SIG-M5 (cell line): ENCODE data around the gene OR10G7.
"Not testable (repeated sequence)": the region's sequence is repeated elsewhere in the genome, so short reads cannot be mapped to it uniquely, and the experiment has no call there.

Experiments used
- DNase-seq: peaks from one replicate; lab custom pipeline; 2025; lab: John Stamatoyannopoulos, UW

OR10G7 gene

DNA sequence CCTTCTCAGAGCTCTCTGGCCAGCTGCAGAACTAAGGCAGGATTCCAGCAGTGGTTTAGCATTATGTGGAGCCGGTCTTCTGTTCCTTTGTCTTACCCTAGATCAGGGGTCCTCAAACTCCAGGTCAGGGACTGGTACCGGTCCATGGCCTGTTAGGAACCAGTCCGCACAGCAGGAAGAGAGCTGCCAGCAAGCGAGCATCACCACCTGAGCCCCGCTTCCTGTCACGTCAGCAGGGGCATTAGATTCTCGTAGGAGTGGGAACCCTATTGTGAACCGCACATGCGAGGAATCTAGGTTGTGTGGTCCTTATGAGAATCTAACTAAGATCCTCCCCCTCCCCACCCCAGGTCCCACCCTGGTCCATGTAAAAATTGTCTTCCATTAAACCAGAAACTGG is 1.6 kb downstream of the OR10G7 start:
- no peak for DNase-seq

DNA sequence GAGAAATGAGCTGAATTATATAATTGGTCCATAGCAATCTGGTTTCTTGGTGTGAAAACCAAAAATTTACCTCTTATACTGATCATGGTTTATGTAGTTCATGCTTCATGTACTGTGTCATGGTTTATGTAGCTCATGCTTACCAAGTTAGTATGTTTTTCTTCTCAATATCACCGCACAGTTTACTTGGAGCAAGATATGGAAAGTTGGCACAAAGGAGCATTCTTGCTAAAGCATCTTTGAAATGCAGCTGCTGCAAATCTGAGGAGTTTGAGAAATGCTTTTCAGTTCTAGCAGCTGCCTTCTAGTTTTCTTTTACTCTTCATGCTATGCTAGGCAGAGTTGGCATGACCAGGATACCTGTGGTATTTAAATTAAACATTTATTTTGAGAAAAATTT is 4.5 kb downstream of the OR10G7 start:
- no peak for DNase-seq

GRCh38 chr11:124026498-124026897 is 14.6 kb downstream of the OR10G7 start, which contains the start of gene OR10G8:
Gene OR10G8, plus strand, starts transcription at chr11:124026798. Its CDS starts 2,825 bp downstream, at chr11:124029623.
- no peak for DNase-seq

DNA sequence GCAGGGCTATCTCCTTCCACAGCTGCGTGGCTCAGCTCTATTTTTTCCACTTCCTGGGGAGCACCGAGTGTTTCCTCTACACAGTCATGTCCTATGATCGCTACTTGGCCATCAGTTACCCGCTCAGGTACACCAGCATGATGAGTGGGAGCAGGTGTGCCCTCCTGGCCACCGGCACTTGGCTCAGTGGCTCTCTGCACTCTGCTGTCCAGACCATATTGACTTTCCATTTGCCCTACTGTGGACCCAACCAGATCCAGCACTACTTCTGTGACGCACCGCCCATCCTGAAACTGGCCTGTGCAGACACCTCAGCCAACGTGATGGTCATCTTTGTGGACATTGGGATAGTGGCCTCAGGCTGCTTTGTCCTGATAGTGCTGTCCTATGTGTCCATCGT is 25.3 kb downstream of the OR10G7 start:
- DNase-seq: not testable (repeated sequence)

DNA sequence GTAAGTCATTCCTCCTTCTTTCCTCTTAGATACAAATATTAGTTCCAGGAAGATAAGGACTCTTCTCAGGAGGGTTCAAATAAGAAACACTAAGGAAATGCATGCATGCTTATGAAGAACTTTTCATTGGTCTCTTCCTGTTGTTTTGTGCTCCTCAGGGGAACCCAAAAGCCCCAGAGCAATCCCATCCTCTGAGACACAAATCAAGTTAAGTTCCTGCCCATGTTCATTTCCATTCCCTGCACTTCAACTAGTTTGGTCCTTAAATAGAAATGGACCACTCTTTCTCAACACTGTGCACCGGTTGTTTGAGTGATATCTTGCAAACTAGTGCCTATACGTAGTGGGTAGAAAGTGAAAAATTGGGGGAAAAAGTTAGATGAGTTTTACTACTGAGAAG is 28.4 kb downstream of the OR10G7 start, which contains the start of gene OR10G4:
Gene OR10G4, plus strand, starts transcription at position 301 of the 400 bp plus-strand sequence. CDS start 2,578 bp downstream, outside the sequence.
- DNase-seq: no peak

DNA sequence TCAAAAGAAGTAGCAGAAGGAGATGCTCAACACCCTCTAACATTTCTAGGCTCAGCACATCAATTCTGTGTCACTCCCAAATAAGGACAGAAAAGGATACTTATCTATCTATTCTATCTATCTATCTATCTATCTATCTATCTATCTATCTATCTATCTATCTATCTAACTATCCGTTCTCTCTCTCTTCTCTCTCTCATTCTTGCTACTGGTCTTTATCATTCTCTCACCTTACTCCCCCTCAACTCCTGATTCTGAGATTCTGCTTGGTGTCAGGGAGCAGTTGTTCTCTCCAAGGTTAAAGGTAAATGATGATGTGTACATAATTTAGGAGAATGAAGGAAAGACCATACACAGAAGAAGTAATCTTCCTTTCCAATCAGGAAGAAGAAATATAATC is 46.0 kb downstream of the OR10G7 start, which contains the start of gene OR10G6:
Gene OR10G6, minus strand, starts transcription at position 43 of the 400 bp plus-strand sequence. Its CDS starts 0 bp downstream, at position 43.
- no peak for DNase-seq
